Loucy (cell line): ENCODE results near the gene CLSTN3.

Source experiments
- H2AFZ ChIP-seq: fragments of 200-600 bp; sonication (generic); 2 replicates; pipeline ENCODE4 v1.6.0; 2016; ENCODE audit warnings: antibody characterized with exemption, mild to moderate bottlenecking, low read length, moderate library complexity
- H3F3A ChIP-seq: fragments of 200-600 bp; 2 replicates; pipeline ENCODE4 v1.6.0; 2016; ENCODE audit warnings: antibody characterized with exemption, low read depth, mild to moderate bottlenecking
- H3K27me3 ChIP-seq: fragments of 200-600 bp; sonication (generic); 2 replicates; pipeline ENCODE4 v1.6.1; 2014; ENCODE audit warnings: low read length, mild to moderate bottlenecking; ENCODE audit not compliant: insufficient read depth, poor library complexity, severe bottlenecking
- H3K36me3 ChIP-seq: fragments of 200-600 bp; sonication (generic); 2 replicates; pipeline ENCODE4 v1.6.1; 2016; ENCODE audit warnings: low read length; ENCODE audit not compliant: insufficient read depth
- H3K4me1 ChIP-seq: fragments of 200-600 bp; sonication (generic); 2 replicates; pipeline ENCODE4 v1.5.1; 2014; ENCODE audit warnings: low read length, mild to moderate bottlenecking; ENCODE audit not compliant: insufficient read depth, poor library complexity, severe bottlenecking
- H3K4me2 ChIP-seq: fragments of 200-600 bp; sonication (generic); 2 replicates; pipeline ENCODE4 v1.6.0; 2014; ENCODE audit warnings: antibody characterized with exemption, low read length, low read depth, mild to moderate bottlenecking; ENCODE audit not compliant: poor library complexity, severe bottlenecking
- H3K4me3 ChIP-seq: fragments of 200-600 bp; sonication (generic); 2 replicates; pipeline ENCODE4 v1.5.1; 2014; ENCODE audit warnings: low read length, mild to moderate bottlenecking, mixed read lengths; ENCODE audit not compliant: poor library complexity, severe bottlenecking
- H3K79me2 ChIP-seq: fragments of 200-600 bp; sonication (generic); 2 replicates; pipeline ENCODE4 v1.6.1; 2014; ENCODE audit warnings: low read length; ENCODE audit not compliant: insufficient read depth
- H3K9ac ChIP-seq: fragments of 200-600 bp; sonication (generic); 2 replicates; pipeline ENCODE4 v1.6.0; 2014; ENCODE audit warnings: mild to moderate bottlenecking, low read depth, low read length, moderate library complexity; ENCODE audit not compliant: poor library complexity, severe bottlenecking
- H3K9me2 ChIP-seq: fragments of 200-600 bp; sonication (generic); replicated peaks from 2 replicates; pipeline ENCODE4 v1.6.1; 2016; ENCODE audit warnings: low read depth, low read length, mixed read lengths
- H3K9me3 ChIP-seq: fragments of 200-600 bp; sonication (generic); 2 replicates; pipeline ENCODE4 v1.6.1; 2014; ENCODE audit warnings: mild to moderate bottlenecking, antibody characterized with exemption, low read length, low read depth; ENCODE audit not compliant: insufficient read depth
- H4K20me1 ChIP-seq: fragments of 200-600 bp; sonication (generic); 2 replicates; pipeline ENCODE4 v1.6.0; 2014; ENCODE audit warnings: antibody characterized with exemption, low read length, mild to moderate bottlenecking; ENCODE audit not compliant: insufficient read depth, poor library complexity, severe bottlenecking
- EZH2phosphoT487 ChIP-seq: fragments of 200-600 bp; IDR thresholded peaks from 2 replicates; pipeline ENCODE4 v1.6.1; 2018; ENCODE audit warnings: antibody characterized with exemption, mild to moderate bottlenecking, moderate library complexity, borderline replicate concordance
- TF ChIP-seq, protein P1 (sequence below): fragments of 200-600 bp; sonication (generic); conservative IDR thresholded peaks from 2 replicates; pipeline ENCODE4 v1.5.1; 2014; ENCODE audit warnings: mild to moderate bottlenecking, antibody characterized with exemption, low read length

Gene CLSTN3

DNA sequence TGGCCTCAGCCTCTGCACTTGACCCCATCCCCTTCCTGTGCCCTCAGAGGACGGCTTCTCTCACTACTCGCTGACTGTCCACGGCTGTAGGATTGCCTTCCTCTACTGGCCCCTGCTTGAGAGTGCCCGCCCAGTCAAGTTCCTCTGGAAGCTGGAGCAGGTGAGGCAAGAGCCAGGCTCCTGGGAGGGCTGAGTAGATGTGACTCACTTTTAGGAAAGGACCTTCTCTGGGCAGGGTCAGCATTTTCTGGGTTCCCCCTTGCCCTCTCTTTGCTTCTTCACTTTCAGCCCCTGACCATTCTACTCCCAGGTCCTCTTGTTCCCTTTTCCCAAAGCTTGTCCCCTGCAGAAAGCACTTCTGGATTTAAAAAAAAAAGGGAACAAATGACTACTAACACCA is 7.7 kb downstream of the CLSTN3 start:
- H3K27me3 ChIP-seq, result no peaks in the 10 kb centered on the region
- peaks cover 72% of the 10 kb centered on the region for H3K36me3 ChIP-seq
- H3K9ac ChIP-seq, result no peak overlapping the region
- no peaks in the 10 kb centered on the region for H3K9me3 ChIP-seq
- H4K20me1 ChIP-seq, result peaks cover 2% of the 10 kb centered on the region
- H3K4me1 ChIP-seq, result peaks cover 5% of the 10 kb centered on the region
- no peak overlapping the region for H2AFZ ChIP-seq
- TF ChIP-seq, protein P1, sequence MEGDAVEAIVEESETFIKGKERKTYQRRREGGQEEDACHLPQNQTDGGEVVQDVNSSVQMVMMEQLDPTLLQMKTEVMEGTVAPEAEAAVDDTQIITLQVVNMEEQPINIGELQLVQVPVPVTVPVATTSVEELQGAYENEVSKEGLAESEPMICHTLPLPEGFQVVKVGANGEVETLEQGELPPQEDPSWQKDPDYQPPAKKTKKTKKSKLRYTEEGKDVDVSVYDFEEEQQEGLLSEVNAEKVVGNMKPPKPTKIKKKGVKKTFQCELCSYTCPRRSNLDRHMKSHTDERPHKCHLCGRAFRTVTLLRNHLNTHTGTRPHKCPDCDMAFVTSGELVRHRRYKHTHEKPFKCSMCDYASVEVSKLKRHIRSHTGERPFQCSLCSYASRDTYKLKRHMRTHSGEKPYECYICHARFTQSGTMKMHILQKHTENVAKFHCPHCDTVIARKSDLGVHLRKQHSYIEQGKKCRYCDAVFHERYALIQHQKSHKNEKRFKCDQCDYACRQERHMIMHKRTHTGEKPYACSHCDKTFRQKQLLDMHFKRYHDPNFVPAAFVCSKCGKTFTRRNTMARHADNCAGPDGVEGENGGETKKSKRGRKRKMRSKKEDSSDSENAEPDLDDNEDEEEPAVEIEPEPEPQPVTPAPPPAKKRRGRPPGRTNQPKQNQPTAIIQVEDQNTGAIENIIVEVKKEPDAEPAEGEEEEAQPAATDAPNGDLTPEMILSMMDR, result no peak
- no peak for TF ChIP-seq EZH2phosphoT487
- no peak overlapping the region for H3K4me3 ChIP-seq
- no peaks in the 10 kb centered on the region for H3K9me2 ChIP-seq
- no peaks in the 10 kb centered on the region for H3F3A ChIP-seq
- peaks cover 9% of the 10 kb centered on the region for H3K79me2 ChIP-seq
- H3K4me2 ChIP-seq, result no peak overlapping the region

- Histone ChIP-seq H3K4me2 (no peak overlapping the region), H3K9me2 (no peaks in the 10 kb centered on the region), H4K20me1 (peaks cover 2% of the 10 kb centered on the region), H2AFZ (no peak overlapping the region), H3K9me3 (no peaks in the 10 kb centered on the region), H3K4me3 (no peak overlapping the region), H3F3A (no peaks in the 10 kb centered on the region), H3K9ac (no peak overlapping the region), H3K4me1 (no peaks in the 10 kb centered on the region), H3K79me2 (no peaks in the 10 kb centered on the region), H3K27me3 (no peaks in the 10 kb centered on the region), H3K36me3 (peaks cover 68% of the 10 kb centered on the region)
- TF ChIP-seq, protein P1, result no peak
- TF ChIP-seq EZH2phosphoT487, result no peak
Observed at GRCh38 chr12:7139200-7139599, 9.0 kb downstream of the CLSTN3 start.

DNA sequence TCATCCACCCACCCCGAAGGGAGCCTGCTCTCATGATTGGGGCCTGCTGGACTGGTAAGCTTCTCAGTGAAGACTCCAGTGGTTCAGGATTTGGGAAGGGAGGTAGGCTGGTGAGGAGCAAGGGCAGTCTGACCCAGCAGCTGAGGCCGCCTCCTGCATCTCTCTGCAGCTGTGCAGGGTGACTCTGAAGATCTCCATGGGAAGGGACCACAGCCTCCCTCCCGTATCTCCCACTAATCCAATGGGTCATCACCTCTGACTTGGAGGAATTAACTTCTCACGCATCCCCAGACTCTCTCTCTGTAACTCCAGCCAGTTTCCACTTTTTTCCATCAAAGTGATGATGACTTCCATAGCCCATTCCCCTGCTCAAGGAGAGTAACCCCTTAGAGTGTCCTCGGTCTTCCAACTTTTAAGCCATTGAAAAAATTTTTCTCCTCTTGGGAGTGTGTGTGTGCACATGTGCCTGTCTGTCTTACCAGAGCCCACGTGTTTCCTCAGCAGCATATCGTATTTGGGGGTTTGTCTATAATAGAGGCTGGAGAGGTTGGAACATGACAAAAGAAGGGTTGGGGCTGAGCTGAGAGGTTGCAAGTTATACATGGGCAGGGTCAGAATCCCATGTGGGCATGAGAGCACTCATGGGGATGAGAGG is 11.3 kb downstream of the CLSTN3 start:
- H3K79me2 ChIP-seq, result no peaks in the 10 kb centered on the region
- H3K4me1 ChIP-seq, result no peaks in the 10 kb centered on the region
- H2AFZ ChIP-seq, result no peak overlapping the region
- H3K9ac ChIP-seq, result no peak overlapping the region
- H3K9me3 ChIP-seq, result no peaks in the 10 kb centered on the region
- TF ChIP-seq EZH2phosphoT487, result no peak
- TF ChIP-seq, protein P1, result no peak
- H3F3A ChIP-seq, result no peaks in the 10 kb centered on the region
- H3K36me3 ChIP-seq, result peaks cover 64% of the 10 kb centered on the region; the same call in 1 of the 2 replicates
- no peak overlapping the region for H3K4me3 ChIP-seq
- H3K9me2 ChIP-seq, result no peaks in the 10 kb centered on the region
- no peaks in the 10 kb centered on the region for H3K27me3 ChIP-seq
- no peak overlapping the region for H3K4me2 ChIP-seq
- no peaks in the 10 kb centered on the region for H4K20me1 ChIP-seq
